Thoracic aorta (tissue), 2 donors: Measurements from ENCODE around the gene CBFA2T3. TPM values are rescaled to one million over a fixed set of nuclear protein-coding genes. Genes with fewer than 3 reads are reported as not detected.
"Not testable (repeated sequence)": the region's sequence is repeated elsewhere in the genome, so short reads cannot be mapped to it uniquely, and the experiment has no call there.

Source experiments
- ATAC-seq: fragments of 150-250 bp; one replicate; pipeline ENCODE4 v1.8.0; 2017; ENCODE audit warnings: low read depth; ENCODE audit not compliant: insufficient number of reproducible peaks, low FRiP score
- DNase-seq: peaks from one replicate; pipeline ENCODE4 v3.0.0-alpha.2; 2020; ENCODE audit warnings: low spot score
- H3K27ac ChIP-seq, 2 donors: fragments of 200-600 bp; sonication (generic); 1 replicate in 1 of 2; 2 replicates in 1 of 2; pipeline ENCODE4 v1.5.1; 2016; ENCODE audit warnings: mild to moderate bottlenecking in 2 of 2, moderate library complexity in 2 of 2
- H3K27me3 ChIP-seq: fragments of 200-600 bp; sonication (generic); replicated peaks from 2 replicates; pipeline ENCODE4 v1.6.0; 2016; ENCODE audit warnings: mild to moderate bottlenecking; ENCODE audit not compliant: insufficient read depth
- H3K36me3 ChIP-seq: fragments of 200-600 bp; sonication (generic); one replicate; pipeline ENCODE4 v1.5.1; 2016
- H3K4me1 ChIP-seq, 2 donors: fragments of 200-600 bp; sonication (generic); 1 replicate in 1 of 2; 2 replicates in 1 of 2; pipeline versions ENCODE4 v1.5.1 to v1.6.0; 2016; ENCODE audit warnings: low read depth in 2 of 2, mild to moderate bottlenecking in 1 of 2; ENCODE audit not compliant: control insufficient read depth in 1 of 2
- H3K4me3 ChIP-seq: fragments of 200-600 bp; sonication (generic); 2 replicates; pipeline ENCODE4 v1.5.1; 2016; ENCODE audit warnings: mild to moderate bottlenecking
- H3K9me3 ChIP-seq: fragments of 200-600 bp; sonication (generic); 2 replicates; pipeline ENCODE4 v1.5.1; 2016
- total RNA-seq, 2 donors: library from RNA; depleted of rRNA; stranded (reverse); fragments of >200 nt; gene quantifications; one replicate each; pipeline versions ENCODE4 v1.1.0 to v1.2.3, GENCODE V29; 2016
- TF ChIP-seq, protein P1 (sequence below): fragments of 200-600 bp; sonication (generic); IDR thresholded peaks from one replicate; pipeline ENCODE4 v1.5.1; 2019; ENCODE audit warnings: antibody characterized with exemption

Gene CBFA2T3
- total RNA-seq, 2 donors from 2014 or later, result 3.9 to 6.6 TPM

DNA sequence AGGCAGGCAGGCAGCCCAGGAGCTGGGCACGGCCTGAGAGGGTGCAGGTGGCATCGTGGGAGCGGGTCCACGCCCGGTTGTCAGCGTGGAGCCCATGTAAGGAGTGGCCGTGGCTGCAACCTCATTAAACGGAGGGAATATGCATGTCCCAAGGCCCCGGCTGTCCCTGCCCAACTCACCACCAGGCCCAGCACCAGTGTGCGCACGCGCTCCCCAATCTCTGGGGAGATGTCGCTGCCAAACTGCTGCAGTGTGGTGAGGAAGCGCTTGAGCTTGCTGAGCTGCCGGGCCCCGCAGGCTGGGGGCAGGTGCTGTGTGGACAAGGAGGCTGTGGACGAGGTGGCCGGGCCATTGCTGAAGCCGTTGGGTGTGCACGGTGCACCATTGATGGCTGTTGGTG, 84.9 kb downstream of the CBFA2T3 start:
- H3K27ac ChIP-seq, result no peak overlapping the region
- no peaks in the 10 kb centered on the region for H3K27me3 ChIP-seq
- DNase-seq, result no peak
- TF ChIP-seq, protein P1, sequence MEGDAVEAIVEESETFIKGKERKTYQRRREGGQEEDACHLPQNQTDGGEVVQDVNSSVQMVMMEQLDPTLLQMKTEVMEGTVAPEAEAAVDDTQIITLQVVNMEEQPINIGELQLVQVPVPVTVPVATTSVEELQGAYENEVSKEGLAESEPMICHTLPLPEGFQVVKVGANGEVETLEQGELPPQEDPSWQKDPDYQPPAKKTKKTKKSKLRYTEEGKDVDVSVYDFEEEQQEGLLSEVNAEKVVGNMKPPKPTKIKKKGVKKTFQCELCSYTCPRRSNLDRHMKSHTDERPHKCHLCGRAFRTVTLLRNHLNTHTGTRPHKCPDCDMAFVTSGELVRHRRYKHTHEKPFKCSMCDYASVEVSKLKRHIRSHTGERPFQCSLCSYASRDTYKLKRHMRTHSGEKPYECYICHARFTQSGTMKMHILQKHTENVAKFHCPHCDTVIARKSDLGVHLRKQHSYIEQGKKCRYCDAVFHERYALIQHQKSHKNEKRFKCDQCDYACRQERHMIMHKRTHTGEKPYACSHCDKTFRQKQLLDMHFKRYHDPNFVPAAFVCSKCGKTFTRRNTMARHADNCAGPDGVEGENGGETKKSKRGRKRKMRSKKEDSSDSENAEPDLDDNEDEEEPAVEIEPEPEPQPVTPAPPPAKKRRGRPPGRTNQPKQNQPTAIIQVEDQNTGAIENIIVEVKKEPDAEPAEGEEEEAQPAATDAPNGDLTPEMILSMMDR, result no peak
- no peak overlapping the region for H3K4me3 ChIP-seq
- H3K9me3 ChIP-seq, result no peaks in the 10 kb centered on the region
- no peaks in the 10 kb centered on the region for H3K36me3 ChIP-seq
- ATAC-seq, result no peak
- no peaks in the 10 kb centered on the region for H3K4me1 ChIP-seq

DNA sequence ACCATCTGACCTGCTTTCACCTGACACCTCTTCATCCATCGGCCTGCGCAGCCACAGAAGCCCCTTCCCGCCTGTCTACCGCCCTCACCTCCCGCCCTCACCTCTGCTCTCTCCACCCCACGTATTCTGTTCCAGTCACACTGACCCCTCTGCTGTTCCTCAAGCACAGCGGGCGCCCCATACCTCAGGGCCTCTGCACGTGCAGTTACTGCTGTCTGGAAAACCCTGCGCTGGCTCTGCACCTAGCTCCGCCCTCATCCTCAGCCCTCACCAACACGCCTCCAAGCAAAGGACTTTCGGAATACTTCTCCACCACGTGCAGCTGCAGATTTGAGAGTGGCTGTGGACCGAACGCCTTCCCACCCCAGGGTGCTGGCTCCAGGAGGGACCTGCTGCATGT, 85.9 kb downstream of the CBFA2T3 start:
- no peaks in the 10 kb centered on the region for H3K27me3 ChIP-seq
- DNase-seq, result no peak

DNA sequence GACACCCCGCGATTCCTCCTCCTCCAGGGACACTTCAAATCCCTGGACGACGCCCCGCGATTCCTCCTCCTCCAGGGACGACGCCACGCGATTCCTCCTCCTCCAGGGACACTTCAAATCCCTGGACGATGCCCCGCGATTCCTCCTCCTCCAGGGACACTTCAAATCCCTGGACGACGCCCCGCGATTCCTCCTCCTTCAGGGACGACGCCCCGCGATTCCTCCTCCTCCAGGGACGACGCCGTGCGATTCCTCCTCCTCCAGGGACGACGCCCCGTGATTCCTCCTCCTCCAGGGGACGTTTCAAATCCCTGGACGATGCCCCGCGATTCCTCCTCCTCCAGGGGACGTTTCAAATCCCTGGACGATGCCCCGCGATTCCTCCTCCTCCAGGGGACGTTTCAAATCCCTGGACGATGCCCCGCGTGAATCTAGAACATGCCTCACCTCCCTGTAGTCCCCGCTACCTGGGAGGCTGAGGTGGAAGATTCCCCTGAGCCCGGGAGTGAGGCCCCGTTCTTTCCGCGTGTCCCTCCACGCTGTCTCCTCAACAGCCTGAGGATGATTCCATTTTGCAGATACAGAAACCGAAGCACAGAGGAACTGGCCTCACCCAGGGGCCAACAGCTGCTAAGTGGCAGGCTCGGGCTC, 87.2 kb downstream of the CBFA2T3 start:
- not testable (repeated sequence) for H3K9me3 ChIP-seq, ATAC-seq, DNase-seq, H3K4me1 ChIP-seq, H3K27ac ChIP-seq, H3K27me3 ChIP-seq, H3K36me3 ChIP-seq, H3K4me3 ChIP-seq

More for the DNA sequence above, 85.9 kb downstream of the CBFA2T3 start:
- no peak overlapping the region for H3K27ac ChIP-seq
- H3K9me3 ChIP-seq, result no peaks in the 10 kb centered on the region
- H3K4me1 ChIP-seq, result no peaks in the 10 kb centered on the region
- no peak for ATAC-seq
- H3K36me3 ChIP-seq, result no peaks in the 10 kb centered on the region
- TF ChIP-seq, protein P1, result no peak
- no peak overlapping the region for H3K4me3 ChIP-seq

DNA sequence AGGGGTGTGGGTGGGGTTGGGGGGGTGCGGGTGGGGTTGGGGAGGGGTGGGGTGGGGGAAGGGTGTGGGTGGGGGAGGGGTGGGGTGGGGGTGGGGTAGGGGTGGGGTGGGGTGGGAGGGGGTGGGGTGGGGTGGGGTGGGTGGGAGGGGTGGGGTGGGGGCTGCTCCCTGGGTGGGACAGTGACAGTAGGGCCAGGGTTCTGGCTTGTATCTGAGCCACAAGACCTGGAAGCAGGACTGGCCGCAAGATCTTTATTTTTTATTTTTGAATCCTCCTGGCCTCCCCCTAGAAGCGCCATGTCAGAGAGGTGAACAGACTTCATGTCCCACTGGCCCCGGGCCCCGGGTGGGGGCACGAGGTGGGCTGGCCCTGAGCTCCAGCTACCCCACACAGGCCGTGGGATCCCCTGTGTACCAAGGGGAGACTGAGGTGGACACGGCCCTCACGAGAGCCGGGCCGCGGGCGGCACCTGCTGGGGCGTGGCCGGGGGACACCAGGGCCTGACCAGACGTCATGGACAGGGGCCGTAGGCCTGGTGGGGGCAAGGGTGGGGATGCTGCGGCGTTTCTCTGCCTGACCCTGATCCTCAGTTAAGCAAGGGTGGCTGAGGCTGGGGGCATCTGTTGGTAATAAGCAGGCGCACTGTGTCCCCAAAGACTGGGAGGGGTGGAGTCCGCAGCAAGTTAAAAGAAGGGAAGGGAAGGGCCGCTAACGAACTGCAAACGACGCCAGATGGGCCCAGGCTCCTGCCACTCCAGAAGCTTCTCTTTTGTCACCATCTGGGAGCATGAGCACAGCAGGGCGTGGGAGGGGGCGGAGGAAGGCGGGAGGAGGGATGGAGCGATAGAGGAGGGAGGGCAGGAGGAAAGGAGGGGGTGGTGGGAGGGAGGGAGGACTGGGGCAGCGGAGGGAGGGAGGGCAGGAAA, 88.3 kb downstream of the CBFA2T3 start:
- Histone ChIP-seq H3K9me3 (no peaks in the 10 kb centered on the region), H3K36me3 (no peaks in the 10 kb centered on the region), H3K4me1 (no peaks in the 10 kb centered on the region), H3K4me3 (no peak overlapping the region), H3K27me3 (no peaks in the 10 kb centered on the region), H3K27ac (no peak overlapping the region)
- DNase-seq, result no peak
- TF ChIP-seq, protein P1, result no peak
- ATAC-seq, result no peak

DNA sequence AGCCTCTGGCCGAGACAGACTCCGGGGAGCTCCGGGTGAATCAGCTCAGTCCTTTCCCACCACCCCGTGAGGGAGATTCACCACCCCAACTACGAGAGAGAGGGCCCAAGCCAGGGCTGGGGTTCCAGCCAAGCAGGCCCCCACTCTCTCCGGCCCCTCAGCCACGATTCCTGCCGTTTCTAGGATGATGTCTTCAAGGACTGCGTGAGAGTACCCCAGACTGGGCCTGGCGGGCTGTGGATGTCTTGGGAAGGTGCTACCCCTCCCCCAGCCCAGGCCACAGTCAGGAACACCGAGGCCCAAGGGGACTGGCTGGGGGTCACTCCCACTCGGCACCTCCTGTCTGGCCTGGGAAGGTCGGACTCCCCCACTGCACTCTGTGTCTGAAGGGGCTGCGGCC, 89.0 kb downstream of the CBFA2T3 start:
- TF ChIP-seq, protein P1, result no peak
- ATAC-seq (no peak), DNase-seq (no peak)
- no peaks in the 10 kb centered on the region for H3K36me3 ChIP-seq
- no peak overlapping the region for H3K4me3 ChIP-seq
- H3K9me3 ChIP-seq, result no peaks in the 10 kb centered on the region
- H3K4me1 ChIP-seq, result no peaks in the 10 kb centered on the region
- H3K27ac ChIP-seq, result no peak overlapping the region
- no peaks in the 10 kb centered on the region for H3K27me3 ChIP-seq
